SJSA1 (cell line): ENCODE measurements around the gene CHN1. TPM values are rescaled to one million over a fixed set of nuclear protein-coding genes. Genes with fewer than 3 reads are reported as not detected.

Experiments used
- DNase-seq, 2 experiments: peaks; one replicate each; pipeline ENCODE4 v3.0.0-alpha.2; 2015 to 2020; ENCODE audit warnings: low spot score in 2 of 2, low read depth in 1 of 2
- H3K27ac ChIP-seq: fragments of 250-450 bp; sonication (Bioruptor Pico); 2 replicates; pipeline ENCODE4 v1.5.1; 2020; ENCODE audit warnings: mild to moderate bottlenecking, moderate library complexity
- H3K27me3 ChIP-seq: fragments of 250-450 bp; sonication (Bioruptor Pico); replicated peaks from 2 replicates; pipeline ENCODE4 v1.5.1; 2020; ENCODE audit warnings: mild to moderate bottlenecking, moderate library complexity
- H3K36me3 ChIP-seq: fragments of 250-450 bp; sonication (Bioruptor Pico); 2 replicates; pipeline ENCODE4 v1.5.1; 2020; ENCODE audit warnings: mild to moderate bottlenecking
- H3K4me1 ChIP-seq: fragments of 250-450 bp; sonication (Bioruptor Pico); replicated peaks from 2 replicates; pipeline ENCODE4 v1.6.1; 2021; ENCODE audit warnings: mild to moderate bottlenecking
- H3K4me3 ChIP-seq: fragments of 250-450 bp; sonication (Bioruptor Pico); 2 replicates; pipeline ENCODE4 v1.5.1; 2020; ENCODE audit warnings: mild to moderate bottlenecking
- H3K9me3 ChIP-seq: fragments of 250-450 bp; sonication (Bioruptor Pico); replicated peaks from 2 replicates; pipeline ENCODE4 v1.5.1; 2020; ENCODE audit warnings: mild to moderate bottlenecking
- total RNA-seq: library from RNA; depleted of rRNA; stranded (reverse); fragments of >200 nt; shearing (Covaris generic); gene quantifications from 2 replicates; pipeline ENCODE4 v1.2.3, GENCODE V29; 2014; rRNA removed

CHN1 gene, protein sequence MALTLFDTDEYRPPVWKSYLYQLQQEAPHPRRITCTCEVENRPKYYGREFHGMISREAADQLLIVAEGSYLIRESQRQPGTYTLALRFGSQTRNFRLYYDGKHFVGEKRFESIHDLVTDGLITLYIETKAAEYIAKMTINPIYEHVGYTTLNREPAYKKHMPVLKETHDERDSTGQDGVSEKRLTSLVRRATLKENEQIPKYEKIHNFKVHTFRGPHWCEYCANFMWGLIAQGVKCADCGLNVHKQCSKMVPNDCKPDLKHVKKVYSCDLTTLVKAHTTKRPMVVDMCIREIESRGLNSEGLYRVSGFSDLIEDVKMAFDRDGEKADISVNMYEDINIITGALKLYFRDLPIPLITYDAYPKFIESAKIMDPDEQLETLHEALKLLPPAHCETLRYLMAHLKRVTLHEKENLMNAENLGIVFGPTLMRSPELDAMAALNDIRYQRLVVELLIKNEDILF
- total RNA-seq, result 35.8 and 62.0 TPM in 2 replicates

DNA sequence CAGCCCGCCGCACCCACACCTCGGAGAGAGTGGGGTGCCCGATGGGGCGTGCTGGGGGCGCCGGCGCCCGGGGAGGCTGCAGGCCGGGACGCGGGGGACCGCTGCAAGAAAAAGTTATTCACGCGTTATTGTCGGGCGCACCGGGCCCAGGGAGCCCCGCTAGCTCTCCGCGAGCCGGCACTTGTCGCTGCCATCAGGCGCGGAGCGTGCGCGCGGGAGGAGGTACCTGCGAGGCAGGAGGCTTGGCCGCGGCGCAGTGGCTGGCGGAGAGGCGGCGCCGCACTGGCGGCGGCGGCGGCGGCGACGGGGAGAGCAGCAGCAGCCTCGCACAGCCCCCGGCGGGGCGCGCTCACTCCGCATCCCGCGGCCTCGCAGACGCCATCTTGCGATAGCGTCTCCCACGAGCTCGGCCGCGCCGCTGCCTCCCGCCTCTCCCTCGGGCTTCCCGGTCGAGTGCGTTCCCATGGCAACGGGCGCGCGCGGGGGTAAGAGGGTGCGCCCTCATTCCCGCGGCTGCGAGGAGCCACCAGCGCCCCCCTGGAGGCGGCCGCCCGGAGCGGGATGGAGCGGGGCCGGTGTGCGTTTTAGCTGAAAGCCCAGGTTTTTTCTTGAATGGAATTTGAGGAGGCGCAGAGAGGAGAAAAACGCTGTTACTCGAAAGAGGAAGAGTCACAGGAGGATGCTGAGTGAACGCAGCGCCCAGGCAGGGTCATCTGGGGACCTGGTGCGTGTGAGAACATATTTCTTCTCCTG, at the start of gene CHN1:
CHN1 (minus strand) TSS at position 402 of the 753 bp plus-strand sequence. CDS start 469 bp downstream, outside the sequence.
- peaks cover 57% of the 10 kb centered on the region for H3K27me3 ChIP-seq

DNA sequence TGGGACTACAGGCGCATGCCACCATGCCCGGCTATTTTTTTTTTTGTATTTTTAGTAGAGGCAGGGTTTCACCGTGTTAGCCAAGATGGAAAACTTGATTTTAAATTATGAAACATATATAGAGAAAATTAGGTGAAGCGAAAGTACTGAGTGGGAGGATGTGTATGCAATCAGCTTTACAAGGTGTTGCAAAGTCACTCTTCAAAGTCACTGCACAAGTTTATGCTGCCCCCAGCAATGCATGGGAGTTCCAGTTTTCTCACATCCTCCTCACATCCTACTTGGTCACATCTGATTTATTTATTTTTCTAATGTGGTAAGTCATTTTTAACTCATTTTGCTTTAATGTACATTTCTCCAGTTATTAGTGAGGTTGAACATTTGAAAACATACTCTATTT, 49.2 kb upstream of the CHN1 start:
- no peaks in the 10 kb centered on the region for H3K27me3 ChIP-seq
- no peak overlapping the region for H3K27ac ChIP-seq
- DNase-seq, result no peak
- H3K4me1 ChIP-seq, result no peaks in the 10 kb centered on the region
- H3K4me3 ChIP-seq, result no peak overlapping the region
- no peaks in the 10 kb centered on the region for H3K36me3 ChIP-seq
- no peaks in the 10 kb centered on the region for H3K9me3 ChIP-seq

More for the DNA sequence above, at the start of gene CHN1:
- Histone ChIP-seq H3K36me3 (no peaks in the 10 kb centered on the region), H3K27ac (no peak within 1 kb of the TSS), H3K4me1 (peaks cover 22% of the 10 kb centered on the region), H3K9me3 (0 out of 2 replicates have a peak, but pooled peaks cover 3% of the 10 kb centered on the region), H3K4me3 (peak within 1 kb of the TSS; percentile 58)
- peak; percentile 71 to 78 for DNase-seq

DNA sequence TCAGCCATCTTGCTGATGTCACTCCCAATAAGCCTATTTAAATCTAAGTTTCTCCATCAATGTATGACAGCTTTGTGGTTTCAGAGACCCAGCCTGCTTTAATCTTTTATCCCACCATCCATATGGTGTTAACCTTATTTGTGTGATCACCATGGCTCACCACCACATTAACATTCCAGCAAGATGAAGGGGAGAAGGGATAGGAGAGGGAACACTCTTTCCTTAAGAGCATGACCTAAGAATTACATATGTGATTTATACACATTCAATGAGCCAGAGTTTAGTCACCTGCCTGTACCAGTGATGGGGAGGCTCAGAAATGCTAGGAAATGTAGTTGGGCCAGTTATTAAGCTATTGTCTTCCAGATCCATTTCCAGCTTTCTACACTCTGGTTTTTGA, 44.5 kb upstream of the CHN1 start:
- H3K27me3 ChIP-seq, result no peaks in the 10 kb centered on the region
- no peaks in the 10 kb centered on the region for H3K36me3 ChIP-seq
- H3K27ac ChIP-seq, result no peak overlapping the region
- H3K4me1 ChIP-seq, result no peaks in the 10 kb centered on the region
- no peaks in the 10 kb centered on the region for H3K9me3 ChIP-seq
- no peak for DNase-seq
- H3K4me3 ChIP-seq, result no peak overlapping the region

DNA sequence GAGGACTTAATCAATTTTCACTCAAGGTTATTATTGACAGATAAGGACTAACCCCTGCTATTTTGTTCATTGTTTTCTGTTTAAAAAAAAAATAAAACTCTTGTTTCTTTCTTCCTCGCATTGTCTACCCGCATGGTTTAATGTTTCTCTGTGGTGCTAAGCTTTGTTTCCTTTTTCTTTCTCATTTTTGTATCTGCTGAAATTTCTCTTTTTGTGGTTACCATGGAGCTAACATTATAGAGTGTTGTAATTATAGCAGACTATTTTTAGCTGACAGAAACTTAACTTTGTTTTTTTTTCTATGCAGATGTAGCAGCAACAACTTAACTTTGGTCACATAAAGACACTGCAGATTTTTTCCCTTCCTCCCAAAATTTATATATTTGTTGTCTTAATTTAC, 43.1 kb upstream of the CHN1 start:
- no peak overlapping the region for H3K27ac ChIP-seq
- no peaks in the 10 kb centered on the region for H3K27me3 ChIP-seq
- no peak for DNase-seq
- no peaks in the 10 kb centered on the region for H3K9me3 ChIP-seq
- H3K4me1 ChIP-seq, result no peaks in the 10 kb centered on the region
- H3K36me3 ChIP-seq, result no peaks in the 10 kb centered on the region
- no peak overlapping the region for H3K4me3 ChIP-seq

DNA sequence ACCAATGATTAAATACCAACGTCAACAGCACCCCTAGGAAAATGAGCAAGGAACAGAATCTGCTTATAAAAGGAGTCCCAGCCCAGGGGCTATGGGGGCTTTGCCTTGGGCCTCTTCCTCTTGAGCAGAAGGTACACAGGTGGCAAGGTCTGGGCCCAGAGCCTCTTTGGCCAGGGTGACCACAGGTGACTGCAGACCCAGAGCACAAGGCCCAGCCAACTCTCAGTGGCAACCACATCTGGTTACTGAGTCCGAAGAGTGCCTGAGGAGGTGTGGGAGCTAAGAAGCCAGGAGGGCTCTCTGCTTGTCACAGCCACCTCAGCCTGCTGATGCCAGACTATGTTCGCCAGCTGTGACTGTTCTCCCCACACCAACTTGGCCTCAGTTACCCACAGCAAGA, 34.3 kb upstream of the CHN1 start:
- Histone ChIP-seq H3K27ac (no peak overlapping the region), H3K4me3 (no peak overlapping the region), H3K4me1 (peaks cover 15% of the 10 kb centered on the region), H3K27me3 (no peaks in the 10 kb centered on the region), H3K9me3 (no peaks in the 10 kb centered on the region), H3K36me3 (no peaks in the 10 kb centered on the region)
- DNase-seq, result no peak

DNA sequence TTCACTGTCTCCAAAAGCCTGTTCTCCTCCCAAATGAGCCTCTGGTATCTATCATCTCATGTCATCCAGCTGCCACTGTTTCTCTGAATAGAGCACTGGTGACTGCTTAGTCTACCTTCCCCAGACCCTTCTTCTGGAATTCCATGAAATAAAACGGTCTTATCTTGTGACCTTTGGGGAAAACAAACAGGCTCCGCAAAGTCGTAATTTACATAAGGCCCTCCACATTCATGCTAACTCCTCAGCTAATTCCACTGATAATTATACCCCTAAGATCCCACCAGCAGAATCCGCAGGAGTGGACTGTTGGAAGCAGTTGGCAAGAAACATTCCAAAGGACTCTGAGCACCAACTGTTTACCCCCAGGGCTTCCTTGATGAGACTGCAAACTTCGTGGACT, 33.9 kb upstream of the CHN1 start:
- Histone ChIP-seq H3K4me3 (no peak overlapping the region), H3K9me3 (no peaks in the 10 kb centered on the region), H3K36me3 (no peaks in the 10 kb centered on the region), H3K27ac (no peak overlapping the region), H3K4me1 (peaks cover 15% of the 10 kb centered on the region), H3K27me3 (no peaks in the 10 kb centered on the region)
- no peak for DNase-seq

DNA sequence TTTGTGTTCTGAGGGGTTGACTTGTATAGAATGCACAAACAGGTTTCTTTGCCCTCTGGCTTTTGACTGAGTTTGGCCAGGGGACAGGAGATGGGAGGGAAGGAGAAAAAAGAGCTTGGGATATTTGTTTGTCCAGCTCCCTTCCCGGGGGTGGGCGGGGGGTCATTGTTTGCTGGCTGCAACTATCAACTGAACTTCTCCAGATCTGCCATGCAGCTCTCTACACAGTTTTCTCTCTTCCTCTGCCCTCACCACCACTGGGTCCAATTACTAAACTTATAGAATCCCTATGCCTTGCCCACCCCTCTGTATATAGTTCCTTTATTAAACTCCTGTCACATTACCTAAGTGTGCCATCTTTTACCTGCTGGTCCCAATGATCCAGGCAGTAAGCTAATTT, 32.8 kb upstream of the CHN1 start:
- Histone ChIP-seq H3K4me3 (no peak overlapping the region), H3K9me3 (no peaks in the 10 kb centered on the region), H3K27me3 (no peaks in the 10 kb centered on the region), H3K27ac (no peak overlapping the region), H3K4me1 (peaks cover 15% of the 10 kb centered on the region), H3K36me3 (no peaks in the 10 kb centered on the region)
- no peak for DNase-seq

DNA sequence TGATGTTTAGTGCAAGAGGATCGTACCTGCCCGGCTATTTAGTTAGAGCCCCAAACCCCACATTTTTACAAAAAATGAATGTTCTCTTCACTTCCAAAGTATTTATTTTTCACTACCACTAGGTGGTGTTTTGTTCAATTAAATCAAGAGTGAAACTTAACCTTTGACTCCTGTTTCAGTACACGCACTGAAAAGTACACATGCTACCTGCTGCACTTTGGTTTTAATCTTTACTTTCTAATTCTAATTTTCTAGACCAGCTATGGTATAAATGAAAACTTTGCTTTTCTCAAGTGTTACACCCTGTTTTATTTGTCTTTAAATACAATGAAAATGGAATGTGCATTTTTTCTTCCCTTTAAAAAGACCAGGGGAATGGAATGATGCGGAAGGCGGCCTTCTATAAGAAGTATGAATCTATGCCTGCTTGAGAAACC, 31.4 kb upstream of the CHN1 start:
- peak in 1 of 2 experiments; percentile 29 for DNase-seq
- no peaks in the 10 kb centered on the region for H3K27me3 ChIP-seq
- H3K36me3 ChIP-seq, result no peaks in the 10 kb centered on the region
- no peaks in the 10 kb centered on the region for H3K9me3 ChIP-seq
- H3K27ac ChIP-seq, result no peak overlapping the region
- peaks cover 15% of the 10 kb centered on the region for H3K4me1 ChIP-seq
- H3K4me3 ChIP-seq, result no peak overlapping the region

DNA sequence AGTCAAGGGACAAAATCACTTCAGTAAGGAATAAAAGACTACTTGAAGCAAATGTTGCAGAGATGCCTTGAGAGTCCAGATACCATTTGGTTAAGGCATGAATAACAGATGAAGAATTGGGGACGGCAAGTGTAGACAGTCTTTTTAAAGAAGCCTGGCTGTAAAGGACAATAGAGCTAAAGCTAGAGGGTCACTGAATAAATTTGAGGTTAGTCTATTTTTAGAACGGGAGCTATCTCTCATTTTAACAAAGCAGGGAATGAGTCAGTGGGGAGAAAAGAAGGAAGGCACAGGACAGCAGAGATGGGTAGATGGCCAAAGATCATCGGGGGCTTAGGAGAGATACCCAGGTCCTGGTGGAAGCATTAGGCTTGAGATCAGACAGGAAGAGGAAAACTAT, 30.6 kb upstream of the CHN1 start:
- H3K4me1 ChIP-seq, result peaks cover 15% of the 10 kb centered on the region
- peak in 1 of 2 experiments; percentile 23 for DNase-seq
- no peaks in the 10 kb centered on the region for H3K27me3 ChIP-seq
- H3K27ac ChIP-seq, result no peak overlapping the region
- no peaks in the 10 kb centered on the region for H3K36me3 ChIP-seq
- no peak overlapping the region for H3K4me3 ChIP-seq
- no peaks in the 10 kb centered on the region for H3K9me3 ChIP-seq

DNA sequence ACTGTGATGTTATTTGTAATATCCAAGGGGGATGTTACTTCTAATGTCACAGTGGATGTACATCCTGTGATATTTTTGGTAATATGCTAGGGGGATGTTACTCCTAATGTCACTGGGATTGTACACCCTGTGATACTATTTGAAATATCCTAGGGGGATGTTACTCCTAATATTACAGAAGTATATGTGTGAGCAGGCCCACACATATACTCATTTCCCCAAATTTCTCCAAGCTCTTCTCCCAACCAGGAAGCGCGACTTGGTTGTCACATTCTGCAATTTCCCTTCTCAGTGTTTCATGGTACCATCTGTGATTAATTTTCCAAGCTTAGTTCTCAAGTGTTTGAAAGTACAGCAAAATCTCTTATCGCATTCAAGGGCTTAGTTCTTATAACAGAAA, 29.5 kb upstream of the CHN1 start:
- no peak for DNase-seq
- Histone ChIP-seq H3K4me1 (peaks cover 15% of the 10 kb centered on the region), H3K9me3 (no peaks in the 10 kb centered on the region), H3K36me3 (no peaks in the 10 kb centered on the region), H3K27me3 (no peaks in the 10 kb centered on the region), H3K4me3 (no peak overlapping the region), H3K27ac (no peak overlapping the region)

DNA sequence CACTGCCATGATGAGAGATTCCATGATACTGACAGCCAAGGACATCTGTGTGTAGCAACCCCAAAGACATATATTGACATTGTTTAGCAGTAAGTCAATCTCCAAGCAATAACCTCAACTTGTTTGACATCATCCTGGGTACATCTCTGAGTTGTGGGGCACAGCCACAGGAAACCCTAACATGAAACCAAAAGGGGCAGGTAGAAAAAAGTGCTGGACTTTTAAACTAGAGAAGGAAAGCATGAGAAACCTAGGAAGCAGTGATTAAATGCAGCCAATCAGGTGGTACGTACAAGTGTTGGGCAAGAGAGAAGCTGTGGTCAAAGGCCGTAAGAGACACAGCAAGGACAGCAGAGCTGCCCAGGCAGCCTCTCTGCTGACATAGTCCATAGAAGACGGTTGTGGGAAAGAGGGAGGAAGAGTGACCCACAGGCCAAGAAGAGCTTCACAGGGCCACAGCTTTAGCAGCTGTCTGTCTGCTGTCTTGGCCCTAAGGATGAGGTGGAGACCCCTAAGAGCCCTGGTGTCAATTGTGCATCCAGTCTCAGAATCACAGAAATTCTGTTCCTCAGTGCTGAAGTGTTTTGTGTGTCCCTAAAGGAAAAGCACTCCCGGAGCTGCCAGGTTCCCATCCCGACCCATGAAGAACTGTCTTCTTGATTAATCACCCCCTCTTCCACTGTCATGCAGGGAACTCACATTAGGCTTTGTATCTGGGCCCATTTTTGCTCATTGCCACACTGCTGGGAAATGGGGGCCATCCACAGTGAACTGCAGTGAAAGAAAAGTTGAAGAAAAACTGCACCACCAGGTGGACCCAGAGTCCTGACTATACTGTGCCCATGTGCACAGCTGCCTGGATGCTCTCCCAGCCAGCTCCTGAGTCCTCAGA, 25.4 kb upstream of the CHN1 start:
- no peaks in the 10 kb centered on the region for H3K27me3 ChIP-seq
- H3K27ac ChIP-seq, result no peak overlapping the region
- DNase-seq, result peak; percentile 23 to 53
- H3K4me3 ChIP-seq, result no peak overlapping the region
- H3K36me3 ChIP-seq, result no peaks in the 10 kb centered on the region
- H3K9me3 ChIP-seq, result no peaks in the 10 kb centered on the region
- H3K4me1 ChIP-seq, result peaks cover 11% of the 10 kb centered on the region

DNA sequence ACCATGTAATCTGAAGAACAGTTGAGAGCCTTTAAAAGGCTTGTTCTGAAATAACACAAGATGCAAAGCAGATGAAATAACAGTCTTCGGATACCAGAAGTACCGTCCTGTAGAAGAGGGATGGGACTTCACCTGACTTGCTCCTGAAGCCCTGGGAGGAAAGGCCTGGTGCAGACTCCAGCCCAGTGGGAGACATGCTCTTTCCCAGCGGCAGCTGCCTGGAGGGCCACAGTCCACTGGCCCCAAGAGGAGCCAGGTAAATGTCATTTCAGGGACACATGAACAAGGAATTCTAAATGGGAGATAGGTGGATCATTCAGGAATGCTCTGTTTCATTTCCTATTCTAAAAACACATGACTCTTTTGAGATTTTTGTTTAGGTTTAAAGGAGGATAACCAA, 22.6 kb upstream of the CHN1 start:
- no peak for DNase-seq
- peaks cover 8% of the 10 kb centered on the region for H3K4me1 ChIP-seq
- no peak overlapping the region for H3K4me3 ChIP-seq
- H3K9me3 ChIP-seq, result no peaks in the 10 kb centered on the region
- no peak overlapping the region for H3K27ac ChIP-seq
- no peaks in the 10 kb centered on the region for H3K36me3 ChIP-seq
- H3K27me3 ChIP-seq, result no peaks in the 10 kb centered on the region

DNA sequence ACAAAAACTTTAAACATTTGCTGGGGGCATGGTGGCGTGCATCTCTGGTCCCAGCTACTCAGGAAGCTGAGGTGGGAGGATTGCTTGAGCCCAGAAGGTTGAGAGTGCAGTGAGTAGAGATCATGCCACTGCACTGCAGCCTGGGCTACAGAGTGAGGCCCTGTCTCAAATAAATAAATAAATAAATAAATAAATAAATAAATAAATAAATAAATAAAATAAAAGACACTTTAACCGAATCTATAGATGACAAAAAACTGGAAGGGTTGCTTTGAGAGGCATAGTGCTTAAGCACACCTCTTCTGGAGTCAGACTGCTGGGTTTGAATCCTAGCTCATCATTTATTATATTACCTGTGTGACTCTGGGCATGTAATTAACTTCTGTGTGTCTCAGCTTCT, 21.2 kb upstream of the CHN1 start:
- Histone ChIP-seq H3K4me1 (peaks cover 8% of the 10 kb centered on the region), H3K27me3 (no peaks in the 10 kb centered on the region), H3K4me3 (no peak overlapping the region), H3K36me3 (no peaks in the 10 kb centered on the region), H3K27ac (no peak overlapping the region), H3K9me3 (no peaks in the 10 kb centered on the region; the same call in 1 of the 2 replicates)
- DNase-seq, result no peak
